ENCODE measurements around the gene MEGF11.
"Not testable (repeated sequence)": the region's sequence is repeated elsewhere in the genome, so short reads cannot be mapped to it uniquely, and the experiment has no call there.

The MEGF11 gene

GRCh38 chr15:66288551-66289185 lies 35.1 kb upstream of the MEGF11 start:
- no peak overlapping the region for H3K27ac Mint-ChIP-seq
- no peaks in the 10 kb centered on the region for H3K36me3 Mint-ChIP-seq
- CTCF ChIA-PET: interaction anchor here (1.1 to 1.8 kb wide), 3 partner anchors 13 to 210 kb away, joined by 3 to 7 read pairs (median 3); no protein-coding TSS in a partner anchor
- peaks cover 8% of the 10 kb centered on the region for H3K27me3 Mint-ChIP-seq
- DNase-seq: no peak
- no peak overlapping the region for H3K4me3 Mint-ChIP-seq
- H3K9me3 Mint-ChIP-seq: no peaks in the 10 kb centered on the region
- peaks cover 25% of the 10 kb centered on the region for H3K4me1 Mint-ChIP-seq

GRCh38 chr15:66288093-66288492 lies 34.5 kb upstream of the MEGF11 start:
- CTCF ChIA-PET: interaction anchor here (1.1 to 1.8 kb wide), 2 partner anchors 37 to 211 kb away, joined by 3 to 7 read pairs; no protein-coding TSS in a partner anchor
- Mint-ChIP-seq H3K36me3 (no peaks in the 10 kb centered on the region), H3K4me3 (no peak overlapping the region), H3K9me3 (no peaks in the 10 kb centered on the region), H3K27ac (no peak overlapping the region), H3K27me3 (peaks cover 8% of the 10 kb centered on the region), H3K4me1 (peaks cover 25% of the 10 kb centered on the region)
- DNase-seq: no peak

- no peaks in the 10 kb centered on the region for H3K9me3 Mint-ChIP-seq
- H3K4me1 Mint-ChIP-seq: peaks cover 23% of the 10 kb centered on the region
Observed at GRCh38 chr15:66287461-66288057, 34.0 kb upstream of the MEGF11 start.

GRCh38 chr15:66285533-66286280 lies 32.2 kb upstream of the MEGF11 start:
- Mint-ChIP-seq H3K27me3 (peaks cover 12% of the 10 kb centered on the region), H3K4me3 (no peak overlapping the region), H3K9me3 (no peaks in the 10 kb centered on the region), H3K27ac (no peak overlapping the region), H3K4me1 (peaks cover 9% of the 10 kb centered on the region), H3K36me3 (no peaks in the 10 kb centered on the region)
- no peak for DNase-seq
- CTCF ChIA-PET: interaction anchor here (0.7 to 1.0 kb wide), 2 partner anchors 10 to 617 kb away, joined by 3 to 4 read pairs; no protein-coding TSS in a partner anchor

More at GRCh38 chr15:66287461-66288057, 34.0 kb upstream of the MEGF11 start:
- no peak overlapping the region for H3K4me3 Mint-ChIP-seq
- no peak for DNase-seq
- H3K36me3 Mint-ChIP-seq: no peaks in the 10 kb centered on the region
- H3K27me3 Mint-ChIP-seq: peaks cover 8% of the 10 kb centered on the region
- H3K27ac Mint-ChIP-seq: no peak overlapping the region
- CTCF ChIA-PET: interaction anchor here (0.6 to 1.8 kb wide), 3 partner anchors 36 to 211 kb away, joined by 3 to 7 read pairs (median 3); no protein-coding TSS in a partner anchor

- peaks cover 2% of the 10 kb centered on the region for H3K4me1 Mint-ChIP-seq
- H3K27me3 Mint-ChIP-seq: peaks cover 17% of the 10 kb centered on the region
- no peaks in the 10 kb centered on the region for H3K36me3 Mint-ChIP-seq
- DNase-seq: no peak
- H3K27ac Mint-ChIP-seq: no peak overlapping the region
- no peaks in the 10 kb centered on the region for H3K9me3 Mint-ChIP-seq
- CTCF ChIA-PET: no interaction called here
- H3K4me3 Mint-ChIP-seq: no peak overlapping the region
Observed at GRCh38 chr15:66284271-66284670, 30.7 kb upstream of the MEGF11 start.

GRCh38 chr15:66278671-66279070 lies 25.1 kb upstream of the MEGF11 start:
- Mint-ChIP-seq H3K27me3 (peaks cover 22% of the 10 kb centered on the region), H3K36me3 (no peaks in the 10 kb centered on the region), H3K9me3 (no peaks in the 10 kb centered on the region), H3K27ac (no peak overlapping the region), H3K4me1 (no peaks in the 10 kb centered on the region), H3K4me3 (no peak overlapping the region)
- DNase-seq: no peak
- CTCF ChIA-PET: no interaction called here

GRCh38 chr15:66278056-66278455 lies 24.5 kb upstream of the MEGF11 start:
- CTCF ChIA-PET: no interaction called here
- Mint-ChIP-seq H3K4me1 (no peaks in the 10 kb centered on the region), H3K27me3 (peaks cover 22% of the 10 kb centered on the region)

GRCh38 chr15:66276546-66276945 lies 23.0 kb upstream of the MEGF11 start:
- peaks cover 18% of the 10 kb centered on the region for H3K27me3 Mint-ChIP-seq
- no peaks in the 10 kb centered on the region for H3K9me3 Mint-ChIP-seq
- no peak overlapping the region for H3K4me3 Mint-ChIP-seq
- no peaks in the 10 kb centered on the region for H3K36me3 Mint-ChIP-seq
- no peak for DNase-seq
- H3K27ac Mint-ChIP-seq: no peak overlapping the region
- CTCF ChIA-PET: no interaction called here
- H3K4me1 Mint-ChIP-seq: no peaks in the 10 kb centered on the region

More at GRCh38 chr15:66278056-66278455, 24.5 kb upstream of the MEGF11 start:
- no peak for DNase-seq
- Mint-ChIP-seq H3K4me3 (no peak overlapping the region), H3K9me3 (no peaks in the 10 kb centered on the region), H3K27ac (no peak overlapping the region), H3K36me3 (no peaks in the 10 kb centered on the region)

- no peak overlapping the region for H3K27ac Mint-ChIP-seq
- H3K36me3 Mint-ChIP-seq: no peaks in the 10 kb centered on the region
- peaks cover 25% of the 10 kb centered on the region for H3K27me3 Mint-ChIP-seq
- DNase-seq: no peak
- H3K4me3 Mint-ChIP-seq: no peak overlapping the region
- CTCF ChIA-PET: interaction anchor here (0.9 kb wide), 1 partner anchor 10 kb away, joined by 4 read pairs; no protein-coding TSS in a partner anchor
- H3K4me1 Mint-ChIP-seq: peaks cover 6% of the 10 kb centered on the region
- no peaks in the 10 kb centered on the region for H3K9me3 Mint-ChIP-seq
Observed at GRCh38 chr15:66275352-66275751, 21.8 kb upstream of the MEGF11 start.

GRCh38 chr15:66270932-66271331 lies 17.4 kb upstream of the MEGF11 start:
- H3K9me3 Mint-ChIP-seq: no peaks in the 10 kb centered on the region
- DNase-seq: no peak
- no peak overlapping the region for H3K27ac Mint-ChIP-seq
- H3K27me3 Mint-ChIP-seq: peaks cover 36% of the 10 kb centered on the region
- no peaks in the 10 kb centered on the region for H3K36me3 Mint-ChIP-seq
- peaks cover 6% of the 10 kb centered on the region for H3K4me1 Mint-ChIP-seq
- CTCF ChIA-PET: no interaction called here
- no peak overlapping the region for H3K4me3 Mint-ChIP-seq

GRCh38 chr15:66269326-66270090 lies 16.0 kb upstream of the MEGF11 start:
- peaks cover 37% of the 10 kb centered on the region for H3K27me3 Mint-ChIP-seq
- no peaks in the 10 kb centered on the region for H3K36me3 Mint-ChIP-seq
- DNase-seq: no peak
- no peak overlapping the region for H3K4me3 Mint-ChIP-seq
- peaks cover 6% of the 10 kb centered on the region for H3K4me1 Mint-ChIP-seq
- CTCF ChIA-PET: no interaction called here
- no peak overlapping the region for H3K27ac Mint-ChIP-seq
- no peaks in the 10 kb centered on the region for H3K9me3 Mint-ChIP-seq

GRCh38 chr15:66264859-66265513 lies 11.4 kb upstream of the MEGF11 start:
- no peak for DNase-seq
- CTCF ChIA-PET: interaction anchor here (1.1 kb wide), 1 partner anchor 14 kb away, joined by 3 read pairs; no protein-coding TSS in a partner anchor
- H3K4me1 Mint-ChIP-seq: no peaks in the 10 kb centered on the region
- H3K27ac Mint-ChIP-seq: no peak overlapping the region
- H3K36me3 Mint-ChIP-seq: no peaks in the 10 kb centered on the region
- peaks cover 5% of the 10 kb centered on the region for H3K9me3 Mint-ChIP-seq
- peaks cover 49% of the 10 kb centered on the region for H3K27me3 Mint-ChIP-seq
- no peak overlapping the region for H3K4me3 Mint-ChIP-seq

- H3K9me3 Mint-ChIP-seq, H3K4me3 Mint-ChIP-seq, H3K27ac Mint-ChIP-seq, DNase-seq, H3K36me3 Mint-ChIP-seq, H3K4me1 Mint-ChIP-seq: not testable (repeated sequence)
- H3K27me3 Mint-ChIP-seq: peaks cover 41% of the 10 kb centered on the region
- CTCF ChIA-PET: interaction anchor here (0.6 kb wide), 1 partner anchor 515 kb away, joined by 4 read pairs; no protein-coding TSS in a partner anchor
Observed at GRCh38 chr15:66262837-66263236, 9.3 kb upstream of the MEGF11 start.
